NCI-H2107 (cell line): ENCODE measurements around the gene CDCA7.
"Not testable (repeated sequence)": the region's sequence is repeated elsewhere in the genome, so short reads cannot be mapped to it uniquely, and the experiment has no call there.

Experiments
- DNase-seq: peaks from one replicate; lab custom pipeline; 2025; lab: John Stamatoyannopoulos, UW

Gene CDCA7

GRCh38 chr2:173354582-173355131 lies at the start of gene CDCA7:
TSS of gene CDCA7 (plus strand) at chr2:173354872. CDS start at chr2:173354964, 92 bp downstream.
- peak; percentile 50 for DNase-seq

DNA sequence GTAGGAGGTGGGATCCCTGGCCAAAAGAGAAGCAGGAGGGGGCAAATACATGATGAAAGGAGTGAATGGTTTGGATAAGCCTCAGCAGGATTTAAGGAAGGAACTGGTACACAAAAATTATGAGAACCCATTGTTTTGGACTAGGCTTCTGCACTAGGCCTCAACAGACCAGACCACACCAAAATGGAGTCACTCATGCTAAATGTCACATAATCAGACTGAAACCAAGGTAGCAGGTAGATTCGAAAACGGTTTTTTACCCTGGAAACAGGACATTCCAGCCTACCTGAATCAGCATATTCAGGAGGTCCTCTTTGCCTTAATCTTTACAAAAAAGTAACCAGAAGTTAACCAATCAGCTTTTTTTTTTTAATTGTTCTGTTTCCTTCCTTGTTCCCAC lies 49.4 kb upstream of the CDCA7 start:
- no peak for DNase-seq

DNA sequence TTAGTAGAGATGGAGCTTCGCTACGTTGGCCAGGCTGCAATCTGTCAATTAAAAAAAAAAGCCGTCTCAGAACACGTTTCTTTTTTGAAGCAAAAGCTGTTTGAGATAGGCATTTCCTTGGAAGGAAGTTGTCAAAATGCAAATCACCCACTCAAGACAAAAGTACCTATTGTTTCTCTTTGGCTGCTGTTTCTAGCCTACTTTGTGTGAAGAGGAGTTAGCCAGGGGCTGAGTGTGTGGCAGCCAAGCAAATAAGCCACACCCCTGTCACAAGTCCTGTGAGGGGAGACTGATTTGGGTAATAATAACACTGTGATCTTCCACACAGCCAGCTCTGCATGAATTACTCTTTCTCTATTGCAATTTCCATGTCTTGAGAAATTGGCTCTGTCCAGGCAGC lies 47.4 kb upstream of the CDCA7 start:
- DNase-seq: no peak

- DNase-seq: not testable (repeated sequence)
Observed at GRCh38 chr2:173309370-173309769, 45.3 kb upstream of the CDCA7 start.

DNA sequence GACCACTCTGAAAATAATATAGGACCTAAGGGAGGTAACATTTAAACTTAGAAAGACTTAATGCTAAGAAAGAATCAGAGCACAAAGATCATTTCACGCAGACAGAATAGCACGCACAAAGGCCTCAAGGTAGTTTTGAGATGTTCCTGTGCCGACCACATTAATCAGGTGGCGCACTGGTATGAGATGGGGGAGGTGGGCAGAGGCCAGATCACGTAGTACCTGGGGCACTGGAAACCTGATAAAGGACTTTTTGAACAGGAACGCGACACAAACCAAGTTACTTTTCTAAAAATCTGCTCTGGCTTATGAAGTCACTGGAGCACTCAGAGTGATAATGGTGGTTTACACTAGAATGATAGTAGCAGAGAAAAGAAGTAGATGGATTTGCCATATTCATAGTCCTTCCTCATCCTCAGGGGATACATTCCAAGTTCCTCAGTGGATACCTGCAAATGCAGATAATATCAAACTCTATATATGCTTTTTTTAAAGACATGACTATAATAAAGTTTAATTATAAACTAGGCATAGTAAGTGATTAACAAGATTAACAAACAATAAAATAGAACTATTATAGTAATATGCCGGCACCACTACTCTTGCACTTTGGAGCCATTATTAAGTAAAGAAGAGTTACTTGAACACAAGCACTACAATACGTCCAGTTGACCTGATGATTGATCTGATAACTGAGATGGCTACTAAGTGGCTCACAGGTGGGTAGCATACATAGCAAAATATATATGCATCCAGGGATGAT lies 42.6 kb upstream of the CDCA7 start:
- no peak for DNase-seq

GRCh38 chr2:173323371-173323770 lies 31.3 kb upstream of the CDCA7 start:
- DNase-seq: no peak

DNA sequence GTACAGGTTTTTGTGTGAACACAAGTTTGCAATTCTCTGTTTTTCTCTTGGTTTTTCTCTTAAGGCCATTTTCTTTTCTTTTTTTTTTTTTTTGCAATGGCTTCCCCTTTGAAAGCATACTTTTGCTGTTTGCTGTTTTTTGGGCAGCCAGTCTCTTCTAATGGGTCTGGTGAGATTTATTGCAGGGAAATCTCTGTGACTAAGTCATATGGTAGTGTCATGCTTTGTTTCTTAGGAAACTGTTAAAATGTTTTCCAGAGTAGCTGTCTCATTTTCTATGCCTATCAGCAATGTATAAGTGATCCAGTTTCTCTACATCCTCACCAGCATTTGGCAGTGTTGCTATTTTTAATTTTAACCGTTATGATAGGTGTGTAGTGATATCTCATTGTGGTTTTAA lies 27.9 kb upstream of the CDCA7 start:
- DNase-seq: no peak

- DNase-seq: no peak
Observed at GRCh38 chr2:173327421-173327820, 27.3 kb upstream of the CDCA7 start.

DNA sequence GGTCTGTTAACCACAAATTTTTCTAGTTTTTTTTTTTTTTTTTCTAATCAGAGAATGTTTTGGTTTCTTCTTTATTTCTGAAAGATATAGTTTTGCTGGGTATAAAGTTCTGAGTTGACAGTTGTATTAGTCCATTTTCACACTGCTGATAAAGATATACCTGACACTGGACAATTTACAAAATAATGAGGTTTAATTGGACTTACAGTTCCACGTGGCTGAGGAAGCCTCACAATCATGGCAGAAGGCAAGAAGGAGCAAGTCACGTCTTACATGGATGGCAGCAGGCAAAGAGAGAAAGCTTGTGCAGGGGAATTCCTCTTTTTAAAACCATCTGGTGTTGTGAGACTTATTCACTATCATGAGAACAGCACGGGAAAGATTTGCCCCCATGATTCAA lies 21.7 kb upstream of the CDCA7 start:
- DNase-seq: not testable (repeated sequence)

DNA sequence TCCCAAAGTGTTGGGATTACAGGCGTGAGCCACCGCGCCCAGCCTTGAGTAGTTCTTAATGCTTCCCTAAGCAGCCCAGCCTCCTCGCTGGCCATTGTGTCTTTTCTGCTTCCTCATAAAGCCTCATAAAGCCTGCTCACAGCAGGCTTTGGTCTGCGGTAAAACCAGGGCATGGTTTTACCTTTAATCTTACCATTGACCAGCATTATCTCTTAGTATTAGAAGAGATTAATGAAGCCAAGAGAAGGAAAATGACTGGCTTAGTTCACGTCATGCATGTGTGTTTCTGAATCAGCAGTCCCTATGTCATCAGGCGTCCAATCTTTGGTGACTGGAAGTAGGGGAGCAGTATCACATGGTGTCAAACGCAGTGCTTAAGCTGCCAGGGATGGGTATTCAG lies 14.9 kb upstream of the CDCA7 start:
- DNase-seq: no peak

- DNase-seq: no peak
Observed at GRCh38 chr2:173343921-173344320, 10.8 kb upstream of the CDCA7 start.

GRCh38 chr2:173346035-173346434 lies 8.6 kb upstream of the CDCA7 start:
- no peak for DNase-seq

GRCh38 chr2:173347305-173348168 lies 7.1 kb upstream of the CDCA7 start:
- no peak for DNase-seq

DNA sequence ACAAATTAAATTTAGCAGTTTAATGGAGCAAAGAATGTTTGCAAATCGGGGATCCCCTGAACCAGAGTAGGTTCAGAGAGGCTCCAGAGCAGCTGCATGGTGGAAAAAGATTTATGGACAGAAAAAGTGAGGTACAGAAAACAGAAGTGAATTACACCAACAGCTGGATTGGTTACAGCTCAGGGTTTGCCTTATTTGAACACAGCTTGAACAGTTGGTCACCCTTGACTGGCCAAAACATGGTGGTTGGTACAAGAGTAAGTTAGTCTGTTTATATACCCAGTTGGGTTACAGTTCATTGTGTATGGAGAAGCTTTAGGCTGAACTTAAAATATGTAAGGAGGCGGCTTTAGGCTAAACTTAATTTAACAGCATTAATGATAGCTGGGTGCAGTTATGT lies 5.4 kb upstream of the CDCA7 start:
- DNase-seq: no peak

DNA sequence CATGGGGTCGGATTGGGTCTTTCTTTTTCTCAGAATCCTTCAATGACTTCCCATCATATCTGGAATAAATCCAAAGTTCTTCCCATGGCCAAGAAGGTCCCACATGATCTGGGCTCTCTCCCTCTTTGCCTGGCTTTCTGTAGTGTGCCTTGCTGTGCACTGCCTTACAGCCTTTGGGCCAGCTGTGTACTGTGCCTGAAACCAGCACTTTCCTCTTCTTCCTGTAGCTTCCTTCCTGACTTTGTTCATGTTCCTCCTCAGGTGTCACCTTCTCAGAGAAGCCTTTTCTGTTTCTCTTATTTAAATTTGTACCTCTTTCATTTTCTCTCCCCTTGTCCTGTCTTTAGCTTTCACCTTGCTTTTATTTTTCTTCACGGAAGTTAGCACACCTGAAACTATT lies 4.3 kb upstream of the CDCA7 start:
- no peak for DNase-seq

- no peak for DNase-seq
Observed at GRCh38 chr2:173351879-173352278, 2.8 kb upstream of the CDCA7 start.

DNA sequence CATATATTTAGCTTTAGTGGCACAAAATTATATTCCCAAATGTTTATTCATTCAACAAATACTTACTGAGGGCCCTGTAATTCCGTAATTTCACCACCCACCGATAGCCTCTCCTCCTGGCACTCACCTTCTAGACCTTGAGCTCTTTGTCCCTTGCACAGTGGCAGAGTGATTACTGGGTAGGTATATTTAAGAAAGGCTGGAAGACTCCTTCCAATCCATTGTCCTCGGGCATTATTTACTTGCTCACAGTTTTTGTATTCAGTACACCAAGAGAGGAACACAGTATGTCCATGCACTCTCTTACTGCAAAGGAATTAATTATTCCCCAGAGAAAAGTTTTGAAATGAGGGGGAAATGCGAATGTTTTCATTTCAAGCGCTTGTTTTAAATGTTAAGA lies 1.1 kb upstream of the CDCA7 start:
- no peak for DNase-seq

GRCh38 chr2:173354073-173354581 lies 545 bp upstream of the CDCA7 start:
- no peak for DNase-seq

DNA sequence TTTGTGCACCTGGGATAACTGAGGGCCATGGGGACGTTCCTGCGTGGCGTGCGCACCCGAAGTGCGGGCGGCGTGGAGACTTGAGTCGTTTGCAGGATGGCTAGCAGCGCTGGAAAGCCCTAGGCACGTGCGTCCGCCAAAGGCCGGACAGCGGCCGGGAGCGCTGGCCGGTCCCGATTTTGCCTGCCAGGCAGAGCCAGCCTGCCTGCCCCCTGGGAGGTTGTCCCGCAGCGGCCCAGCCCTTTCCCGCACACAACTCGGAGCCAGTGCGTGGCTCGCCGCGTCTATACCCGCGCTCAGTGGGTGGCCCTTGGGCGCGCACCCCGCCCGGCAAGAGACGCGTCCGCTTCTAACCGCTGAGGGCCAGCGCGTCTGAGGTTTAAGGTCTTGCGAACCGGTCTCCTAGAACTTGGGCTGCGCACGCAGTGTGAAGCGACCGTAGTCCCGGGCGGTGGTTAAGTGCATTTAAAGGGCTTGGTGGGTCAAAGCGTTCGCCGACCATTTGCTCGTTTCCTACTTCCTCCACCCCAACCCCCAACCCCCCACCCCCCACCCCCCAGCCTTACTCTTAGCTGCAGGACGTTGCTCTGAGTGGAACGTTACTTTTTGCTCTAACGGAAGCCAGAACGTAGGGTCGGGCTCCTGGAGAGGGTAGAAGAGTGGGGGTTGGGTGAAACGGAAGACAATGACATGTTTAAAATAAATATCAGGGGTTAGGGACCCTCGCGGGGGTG lies 627 bp downstream of the CDCA7 start:
- DNase-seq: no peak

GRCh38 chr2:173355866-173356508 lies 1.3 kb downstream of the CDCA7 start:
- DNase-seq: no peak

DNA sequence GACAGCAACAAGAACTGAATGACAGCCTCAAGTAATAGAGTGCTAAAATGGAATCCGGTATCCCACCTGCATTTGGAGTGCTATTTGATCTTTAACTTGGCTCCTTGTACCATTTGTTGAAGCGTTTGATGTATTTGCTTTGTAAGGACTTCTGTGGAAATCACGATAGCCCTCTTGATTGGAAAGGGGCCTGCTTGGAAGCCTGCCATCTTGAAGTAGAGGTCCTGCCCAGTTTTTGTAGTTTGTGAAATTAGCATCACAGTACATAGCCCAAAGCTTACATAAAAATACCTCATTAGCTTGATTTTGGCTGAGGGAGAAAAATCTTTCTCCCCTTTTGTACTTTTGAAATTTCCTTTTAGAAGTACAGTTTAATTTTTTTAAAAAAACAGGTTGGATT lies 2.7 kb downstream of the CDCA7 start:
- DNase-seq: no peak

DNA sequence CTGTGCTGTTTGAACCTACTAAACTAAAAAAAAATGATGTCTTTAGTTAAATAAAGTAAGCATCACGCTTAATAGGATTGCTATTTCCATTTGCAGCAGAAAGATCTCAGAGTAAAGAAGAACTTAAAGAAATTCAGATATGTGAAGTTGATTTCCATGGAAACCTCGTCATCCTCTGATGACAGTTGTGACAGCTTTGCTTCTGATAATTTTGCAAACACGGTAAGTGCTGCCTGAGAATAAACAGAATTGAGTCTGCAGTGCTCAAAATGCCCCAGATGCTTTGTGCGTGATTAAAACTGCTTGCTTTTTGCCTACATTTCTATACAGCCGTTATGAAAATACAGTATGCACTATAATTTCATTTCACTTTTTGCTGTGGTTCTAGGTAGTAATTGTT lies 3.9 kb downstream of the CDCA7 start:
- no peak for DNase-seq
